ENCODE measurements around the gene DSCAM.

Gene DSCAM

GRCh38 chr21:40646651-40647050, 200.3 kb downstream of the DSCAM start:
- DNase-seq = no peak

- no peak for DNase-seq
Observed at GRCh38 chr21:40641042-40641441, 205.9 kb downstream of the DSCAM start.

GRCh38 chr21:40640266-40640789, 206.6 kb downstream of the DSCAM start:
- DNase-seq = peak; percentile 12

- no peak for DNase-seq
Observed at GRCh38 chr21:40639616-40640194, 207.3 kb downstream of the DSCAM start.

DNA sequence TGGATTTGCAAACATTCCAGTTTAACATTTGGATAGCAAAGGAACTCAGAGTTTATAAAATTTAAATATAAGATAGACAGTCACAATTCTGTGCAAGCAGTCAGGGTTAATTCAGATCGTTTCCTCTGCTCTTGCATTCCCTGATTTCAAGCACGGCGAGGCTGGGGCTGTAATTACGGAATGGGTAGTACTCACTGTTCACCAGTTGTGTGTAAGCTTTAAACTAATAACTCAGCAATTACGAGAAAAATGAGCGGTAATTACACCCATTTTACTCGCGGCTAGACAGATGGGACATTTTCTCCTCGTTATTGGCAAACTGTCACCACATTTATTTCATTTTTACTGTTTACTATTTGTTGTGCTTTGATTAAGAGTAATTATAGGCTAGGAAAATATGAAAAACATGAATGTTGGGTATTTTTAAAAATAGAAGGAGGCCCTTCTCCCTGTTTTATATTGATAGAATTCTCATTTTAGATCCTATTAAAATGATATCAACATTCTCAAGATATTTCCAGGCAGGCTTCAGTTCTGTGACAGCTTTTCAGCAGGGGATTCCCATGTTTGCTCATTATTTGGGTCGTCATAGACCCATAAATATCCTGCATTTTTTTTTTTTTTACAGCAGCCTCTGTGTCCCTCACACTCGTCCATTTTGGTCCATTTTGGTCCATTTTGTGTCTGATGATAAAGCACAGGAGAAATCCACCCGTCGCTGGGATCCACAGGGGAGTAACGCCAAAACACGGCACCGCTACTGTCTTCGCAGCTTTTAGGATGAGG, 208.3 kb downstream of the DSCAM start:
- DNase-seq = no peak

DNA sequence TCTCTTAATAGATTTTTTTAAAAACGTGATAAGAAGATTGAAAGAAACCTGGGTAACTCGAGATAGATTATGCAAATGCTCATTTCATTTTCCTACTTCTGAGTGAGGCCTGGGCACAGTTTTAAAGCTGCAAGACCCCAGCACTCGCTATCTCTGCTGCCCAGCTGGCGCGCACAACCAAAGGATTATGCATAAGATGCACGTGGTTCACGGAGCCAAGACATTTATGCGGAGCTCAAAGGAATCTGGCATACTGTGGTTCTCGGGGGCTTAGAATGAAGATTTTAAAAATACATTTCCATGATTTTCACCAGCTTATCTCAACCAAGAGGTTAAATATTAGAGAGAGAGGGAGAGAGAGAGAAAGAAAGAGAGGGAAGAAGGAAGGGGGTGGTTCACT, 210.9 kb downstream of the DSCAM start:
- DNase-seq = peak; percentile 69

GRCh38 chr21:40635391-40635790, 211.6 kb downstream of the DSCAM start:
- no peak for DNase-seq

GRCh38 chr21:40634141-40634540, 212.8 kb downstream of the DSCAM start:
- DNase-seq = no peak

DNA sequence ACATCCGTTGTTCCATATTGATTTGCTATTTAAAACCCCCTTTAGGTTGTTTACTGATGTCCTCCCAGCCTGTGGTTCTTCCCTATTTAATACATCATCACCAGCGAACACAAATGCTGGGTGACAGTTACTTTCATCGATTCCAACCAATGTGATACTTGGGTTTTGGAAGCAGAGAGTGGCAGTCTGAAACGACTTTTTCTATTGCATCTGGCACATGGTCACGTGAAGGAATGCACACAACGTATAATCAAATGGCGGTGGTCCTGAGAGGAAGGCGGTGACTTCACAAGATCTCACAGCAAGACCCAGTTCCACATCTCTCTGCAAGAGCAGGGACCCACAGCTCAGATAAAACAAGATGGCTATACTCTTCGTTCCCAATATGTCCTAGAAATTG, 213.9 kb downstream of the DSCAM start:
- DNase-seq = no peak

DNA sequence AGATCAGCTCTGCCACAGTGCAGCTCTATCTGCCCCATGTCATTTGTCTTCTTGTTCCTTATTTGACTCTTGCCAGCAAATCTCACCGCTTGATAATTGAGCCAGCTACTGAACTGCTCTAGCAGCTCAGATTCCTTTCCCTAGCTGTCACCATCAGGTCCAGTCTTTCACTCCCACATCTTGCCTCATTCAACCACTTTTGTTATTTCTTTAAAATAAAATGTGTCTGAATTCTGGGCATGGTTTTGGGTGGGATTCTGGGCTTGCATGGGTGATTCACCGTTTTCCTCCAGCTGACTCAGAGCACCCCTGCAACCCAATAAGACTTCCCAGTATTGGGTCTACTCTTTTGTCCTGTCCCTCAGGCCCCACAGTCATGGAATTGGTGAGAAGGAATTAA, 215.7 kb downstream of the DSCAM start:
- no peak for DNase-seq

GRCh38 chr21:40625991-40626390, 221.0 kb downstream of the DSCAM start:
- no peak for DNase-seq

- DNase-seq = no peak
Observed at GRCh38 chr21:40623528-40623927, 223.4 kb downstream of the DSCAM start.

DNA sequence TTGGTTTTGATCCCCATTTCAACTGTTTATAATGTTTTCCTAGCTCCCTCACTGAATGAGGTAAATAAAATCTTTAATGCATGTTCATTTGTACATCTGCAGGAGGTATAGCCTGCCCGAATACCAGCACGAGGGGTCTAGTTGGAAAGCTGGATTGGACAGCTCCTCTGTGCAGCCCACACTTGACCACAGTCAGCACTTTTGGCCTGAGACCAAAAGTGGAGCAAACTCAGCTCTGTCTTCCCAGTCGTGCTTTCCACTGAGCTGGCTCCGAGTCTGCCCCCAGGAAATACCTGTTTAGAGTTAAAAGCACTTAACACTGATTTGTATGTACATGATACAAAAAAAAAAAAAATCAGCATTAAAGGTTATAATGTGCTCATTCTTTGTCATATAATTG, 224.4 kb downstream of the DSCAM start:
- no peak for DNase-seq

DNA sequence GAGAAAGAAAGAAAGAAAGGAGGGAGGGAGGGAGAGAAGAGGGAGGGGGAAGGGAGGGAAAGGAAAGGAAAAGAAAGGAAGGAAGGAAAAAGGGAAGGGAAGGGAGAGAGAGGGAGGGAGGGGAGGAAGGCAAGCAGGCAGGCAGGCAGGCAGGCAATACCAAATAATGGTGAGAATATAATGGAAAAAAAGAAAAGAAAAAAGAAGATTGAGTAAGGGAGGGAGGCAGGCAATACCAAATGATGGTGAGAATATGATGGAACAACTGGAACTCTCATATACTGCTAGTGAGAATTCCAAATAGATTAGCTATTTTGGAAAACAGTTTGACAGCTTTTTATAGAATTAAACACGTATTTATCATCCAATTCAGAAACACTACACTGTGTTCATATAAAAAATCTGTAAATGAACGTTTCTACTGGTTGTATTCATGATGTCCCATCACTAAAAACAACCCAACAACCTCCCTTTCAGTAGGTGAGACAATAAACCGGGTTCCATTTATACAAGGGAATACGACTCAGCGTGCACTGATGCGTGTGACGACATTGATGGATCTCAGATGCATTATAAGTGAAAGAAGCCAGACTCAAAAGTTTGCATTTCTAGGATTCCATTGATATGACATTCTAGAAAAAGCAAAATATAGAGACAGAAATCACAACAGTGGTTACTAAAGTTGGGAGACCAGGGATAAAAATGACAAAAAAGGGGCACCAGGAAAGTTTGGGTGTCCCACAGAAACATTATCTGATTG, 226.4 kb downstream of the DSCAM start:
- no peak for DNase-seq

DNA sequence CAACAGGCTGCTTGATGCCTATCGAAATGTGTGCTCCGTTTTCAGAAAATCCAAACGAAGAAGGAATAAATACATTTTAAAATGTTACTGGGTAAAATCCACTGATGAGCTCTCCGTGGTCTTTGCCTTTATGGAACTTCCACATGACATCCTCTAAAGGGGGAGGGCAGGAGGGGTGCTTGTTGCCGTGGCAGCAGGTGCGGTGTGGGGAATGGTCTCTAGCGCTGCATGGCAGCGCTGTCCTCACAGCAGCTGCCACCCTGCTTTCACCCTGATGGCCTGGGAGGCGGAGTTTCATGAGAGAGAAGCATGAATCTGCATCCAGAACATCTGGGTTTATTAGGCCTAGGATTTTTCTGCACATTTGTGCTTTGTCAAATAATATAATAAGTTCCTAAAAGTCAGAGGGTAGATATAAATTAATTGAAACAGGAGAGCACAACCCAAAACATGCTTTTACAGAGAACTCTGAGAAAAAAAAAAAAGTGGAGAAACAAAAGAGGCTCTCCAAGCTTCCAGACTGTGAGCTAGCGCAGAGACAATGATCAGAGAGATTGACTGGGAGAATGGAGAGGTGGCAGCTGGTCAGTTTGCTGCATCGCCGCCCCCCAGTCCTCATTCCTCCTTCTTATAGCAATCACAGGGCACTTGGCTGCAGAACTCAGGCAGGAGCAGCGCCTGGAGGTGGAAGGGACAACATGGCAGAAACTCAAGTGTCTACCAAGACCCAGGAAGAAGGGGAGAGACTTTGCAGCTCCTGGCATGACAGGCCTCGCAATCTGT, 228.6 kb downstream of the DSCAM start:
- peak; percentile 42 for DNase-seq

DNA sequence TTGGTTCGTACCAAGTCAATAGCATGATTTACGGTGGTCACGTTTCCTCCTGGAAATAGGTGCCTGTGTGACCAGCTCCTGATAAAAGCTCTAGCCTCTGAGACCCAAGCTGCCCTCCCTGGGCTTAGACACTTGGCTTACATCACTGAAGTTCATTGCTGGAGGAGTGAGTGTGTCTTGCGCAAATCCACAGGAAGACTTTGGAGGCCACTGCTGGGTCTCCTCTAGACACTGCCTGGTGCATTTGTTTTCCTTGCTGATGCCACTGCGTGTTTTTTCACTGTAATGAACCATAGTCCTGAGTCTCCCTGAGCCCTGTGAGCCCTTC, 230.6 kb downstream of the DSCAM start:
- no peak for DNase-seq

DNA sequence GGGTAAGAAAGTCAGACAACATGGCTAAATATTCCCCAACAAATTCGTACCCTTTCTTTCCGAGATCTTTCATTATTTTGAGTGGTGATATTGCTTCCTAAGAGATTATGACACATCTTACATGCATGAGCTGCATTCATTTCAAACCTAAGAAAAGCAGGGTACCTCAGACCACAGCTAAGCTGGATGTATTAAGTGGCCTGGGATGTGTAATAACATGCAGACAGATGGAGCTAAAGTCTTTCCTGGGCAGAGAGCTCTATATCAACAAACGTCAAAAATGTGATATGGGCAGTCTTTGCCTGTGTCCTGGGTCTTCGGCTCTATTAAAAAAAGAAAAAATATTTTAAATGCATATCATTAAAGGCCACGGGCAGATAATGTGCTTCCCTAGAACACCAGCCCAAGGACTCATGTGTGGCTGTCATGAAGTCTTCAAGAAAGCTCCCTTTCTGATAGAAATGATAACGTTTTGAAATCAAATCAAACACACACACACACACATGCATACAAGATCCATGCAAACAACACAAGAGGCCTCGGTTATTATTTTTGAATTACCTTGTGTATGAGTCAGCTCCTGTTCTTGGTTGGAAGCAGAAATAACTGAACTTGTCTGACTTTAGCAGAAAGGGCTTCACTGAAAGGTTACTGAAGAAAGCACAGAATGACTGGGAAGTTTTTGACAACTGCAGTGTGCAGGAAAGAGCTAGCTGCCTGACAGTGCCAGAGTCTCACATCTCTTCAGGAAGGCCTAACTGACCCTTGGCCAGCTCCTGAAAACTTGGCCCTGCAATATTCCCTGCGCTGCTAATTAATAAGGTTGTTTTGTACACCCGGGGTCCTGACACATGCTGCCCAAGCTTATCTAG, 231.2 kb downstream of the DSCAM start:
- peak; percentile 45 for DNase-seq

GRCh38 chr21:40613546-40614030, 233.4 kb downstream of the DSCAM start:
- no peak for DNase-seq

DNA sequence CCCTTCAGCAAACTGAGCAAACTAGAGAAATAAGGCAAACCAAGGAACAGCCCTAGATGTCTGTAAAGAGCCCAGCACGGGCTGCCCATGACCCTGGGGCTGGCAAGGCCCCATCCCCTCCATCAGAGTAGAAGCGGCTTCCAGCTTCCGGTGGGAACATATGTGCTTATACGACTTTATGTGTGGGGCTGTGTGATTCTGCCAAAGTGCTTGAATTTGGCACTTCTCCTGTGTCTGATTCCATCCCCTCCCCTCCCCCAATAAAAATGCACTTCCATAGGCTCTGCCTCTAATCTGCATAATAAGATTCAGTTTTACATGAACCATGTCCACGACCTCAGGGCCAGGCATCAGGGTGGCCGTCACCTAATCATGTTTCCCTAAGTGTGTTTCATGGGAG, 236.6 kb downstream of the DSCAM start:
- DNase-seq = no peak

- DNase-seq = no peak
Observed at GRCh38 chr21:40606341-40606740, 240.6 kb downstream of the DSCAM start.

GRCh38 chr21:40605094-40605493, 241.9 kb downstream of the DSCAM start:
- no peak for DNase-seq

GRCh38 chr21:40603774-40604173, 243.2 kb downstream of the DSCAM start:
- no peak for DNase-seq

Measured in NCI-H524 treated with DMSO at 0.1 percent for 48 hours (cell line).